GM18858 (cell line): ENCODE results near the gene GTF2H1.

Source experiments
- ATAC-seq: cut with Tn5 transposase; IDR thresholded peaks from one replicate; pipeline ENCODE4 v1.9.1; 2021; ENCODE audit not compliant: unreplicated experiment

The GTF2H1 gene

DNA sequence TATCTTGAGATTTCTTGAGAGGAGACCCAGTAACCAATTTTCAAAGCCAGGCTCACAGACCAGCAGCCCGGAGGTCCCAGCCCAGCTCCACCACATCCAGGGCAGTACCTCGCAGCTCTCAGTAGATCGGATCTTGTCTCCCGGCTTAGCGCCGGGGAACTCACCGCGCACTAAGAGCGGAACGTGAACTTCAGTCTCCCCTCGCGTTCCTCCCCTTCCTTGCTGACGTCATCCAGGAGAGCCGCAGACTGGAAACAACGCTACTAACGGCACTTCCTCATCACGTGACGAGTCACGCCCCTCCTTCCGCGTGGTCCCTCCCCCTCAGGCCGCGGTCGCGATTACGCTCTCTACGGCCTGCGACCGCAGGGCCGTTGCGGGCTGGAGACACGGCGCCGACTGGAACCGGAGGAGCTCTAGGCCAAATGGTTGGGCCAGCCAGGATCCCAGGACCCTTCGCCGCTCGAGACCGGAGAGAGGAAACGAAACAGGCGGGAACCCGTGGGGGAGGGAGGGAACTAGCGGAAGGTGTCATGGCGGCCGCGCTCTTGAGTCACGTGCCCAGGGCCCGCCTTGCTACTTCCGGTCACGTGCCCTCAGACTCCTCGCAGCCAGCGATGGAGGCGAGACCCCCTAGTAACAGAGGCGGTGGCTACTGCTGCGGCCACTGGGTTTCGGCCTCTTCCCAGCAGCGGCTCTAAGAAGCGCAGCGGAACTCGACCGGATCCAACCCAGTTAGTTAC is at the start of gene GTF2H1, which contains the start of gene HPS5:
Gene GTF2H1 (plus strand): TSS at position 599 of the 743 bp plus-strand sequence. CDS start 10,508 bp downstream, outside the sequence.
Gene HPS5 (minus strand): TSS at position 172 of the 743 bp plus-strand sequence. CDS start 4,282 bp downstream, outside the sequence.
- peak; percentile 76 for ATAC-seq

DNA sequence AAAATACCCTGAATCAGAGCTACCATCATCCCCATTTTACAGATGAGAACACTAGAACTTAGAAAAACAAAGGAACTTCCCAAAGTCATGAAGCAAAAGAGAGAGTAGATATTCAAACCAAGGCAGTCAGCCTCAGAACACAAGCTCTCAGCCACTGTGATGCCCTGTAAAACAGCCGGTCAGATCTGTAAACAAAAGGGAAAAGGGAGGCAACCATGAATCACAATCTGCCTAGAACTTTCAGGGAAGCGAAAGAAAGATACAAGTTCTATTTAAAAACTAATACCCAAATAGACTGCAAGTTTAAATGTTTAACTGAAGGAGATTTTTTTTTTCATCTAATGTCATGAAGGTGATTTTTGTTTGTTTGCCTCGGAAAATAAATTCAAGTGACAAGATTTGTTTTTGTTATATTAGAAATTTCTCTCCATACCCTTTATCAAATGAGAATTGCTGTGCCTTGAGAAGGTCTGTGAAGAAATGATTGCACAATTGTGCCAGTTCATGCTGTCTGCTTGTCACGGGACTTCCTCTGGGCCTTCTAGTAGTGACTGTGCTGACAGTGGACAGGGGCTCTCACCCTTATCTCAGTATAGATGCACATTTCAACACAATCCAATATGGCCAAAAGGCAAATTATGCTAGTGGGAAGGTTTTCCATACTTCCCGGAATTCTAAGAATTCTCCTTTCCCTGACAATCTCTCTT is 44.6 kb upstream of the GTF2H1 start:
- ATAC-seq: no peak

DNA sequence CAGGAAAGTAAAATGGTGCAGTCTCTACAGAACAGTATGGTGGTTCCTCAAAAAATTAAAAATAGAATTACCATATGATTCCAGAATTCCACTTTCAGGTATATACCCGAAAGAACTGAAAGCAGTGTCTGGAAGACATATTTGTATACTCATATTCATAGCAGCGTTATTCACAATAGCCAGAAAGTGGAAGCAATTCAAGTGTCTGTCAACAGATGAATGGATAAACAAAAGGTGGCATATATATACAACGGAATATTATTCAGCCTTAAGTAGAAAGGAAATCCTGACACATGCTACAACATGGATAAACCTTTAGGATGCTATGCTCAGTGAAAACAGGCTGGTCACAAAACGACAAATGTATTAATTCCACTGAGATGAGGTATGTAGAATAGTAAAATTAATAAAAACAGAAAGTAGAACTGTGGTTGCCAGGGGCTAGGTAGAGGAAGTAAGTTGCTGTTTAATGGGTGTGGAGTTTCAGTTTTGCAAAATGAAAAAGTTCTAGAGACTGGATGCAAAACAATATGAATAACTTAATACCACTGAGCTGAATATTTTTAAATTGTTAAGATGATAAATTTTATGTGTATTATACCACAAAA is 41.8 kb upstream of the GTF2H1 start:
- peak; percentile 90 for ATAC-seq

DNA sequence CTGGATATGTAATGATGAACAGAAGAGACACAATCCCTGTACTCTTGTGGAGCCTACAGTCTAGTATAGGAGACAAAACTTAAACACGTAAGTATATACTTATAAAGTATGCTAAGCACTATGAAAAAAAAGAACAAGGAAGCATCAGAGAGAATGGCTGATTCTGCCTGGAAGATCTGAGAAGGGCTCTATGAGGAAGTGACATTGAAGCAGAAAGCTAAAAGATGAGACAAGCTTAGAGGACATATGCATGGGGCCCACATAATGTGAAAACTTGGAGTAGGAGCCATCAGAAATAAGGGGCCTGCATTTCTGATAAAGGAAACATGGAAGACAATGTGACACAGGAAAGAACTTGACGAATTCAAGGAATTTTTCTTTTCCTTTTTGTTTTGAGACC is 39.7 kb upstream of the GTF2H1 start:
- no peak for ATAC-seq

DNA sequence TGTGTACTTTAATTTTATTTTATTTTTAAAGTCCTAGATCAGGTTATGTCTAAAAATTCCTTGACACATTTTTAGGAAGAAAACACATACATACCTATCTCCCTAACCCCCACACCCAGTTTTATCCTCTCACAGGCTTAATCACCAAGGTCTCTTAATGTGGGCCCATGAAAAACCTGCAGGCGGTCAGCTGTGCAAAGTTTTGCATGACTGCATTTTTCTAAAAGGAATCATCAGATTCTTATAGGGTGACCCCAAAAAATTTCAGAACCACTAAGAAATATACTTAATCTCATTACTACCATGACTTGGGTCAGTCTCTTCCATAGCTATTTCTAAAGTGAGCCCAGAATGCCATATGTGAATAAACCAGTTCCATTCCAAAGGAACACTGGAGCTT is 36.5 kb upstream of the GTF2H1 start:
- ATAC-seq: no peak

DNA sequence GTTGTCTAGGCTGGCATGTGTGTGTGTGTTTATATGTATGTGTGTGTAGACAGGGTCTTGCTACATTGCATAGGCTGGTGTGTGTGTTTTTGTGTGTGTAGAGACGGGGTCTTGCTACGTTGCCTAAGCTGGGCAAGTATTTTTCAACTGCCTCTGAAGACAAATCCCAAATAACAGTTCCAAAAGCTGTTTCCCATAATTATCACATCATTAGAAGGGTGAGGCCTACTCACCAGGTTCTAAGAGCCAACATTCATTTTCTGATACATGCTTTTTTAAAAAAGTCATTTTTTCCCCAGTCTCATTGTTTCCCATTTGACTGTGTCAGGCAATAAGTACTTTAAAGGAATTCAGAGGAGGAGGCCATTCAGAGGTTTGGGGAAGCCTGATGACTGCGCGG is 33.5 kb upstream of the GTF2H1 start:
- no peak for ATAC-seq

DNA sequence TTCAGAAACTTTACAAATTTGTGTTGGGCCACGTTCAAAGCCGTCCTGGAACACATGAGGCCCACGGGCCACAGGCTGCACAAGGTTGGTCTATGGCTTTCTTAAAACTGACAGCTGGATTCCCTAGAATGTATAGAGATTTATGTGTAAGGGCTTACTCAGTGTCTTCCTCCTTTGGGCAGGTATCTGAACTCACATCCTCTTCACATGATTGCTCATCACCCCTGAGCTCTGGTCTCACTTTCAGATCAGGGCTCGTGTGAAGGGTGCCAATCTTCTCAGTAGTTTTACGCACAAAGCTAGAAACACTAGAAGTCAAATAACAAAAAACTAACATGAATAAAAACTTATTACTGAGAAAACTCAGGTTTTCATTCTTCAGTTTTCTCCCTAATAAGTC is 27.5 kb upstream of the GTF2H1 start:
- peak; percentile 86 for ATAC-seq

DNA sequence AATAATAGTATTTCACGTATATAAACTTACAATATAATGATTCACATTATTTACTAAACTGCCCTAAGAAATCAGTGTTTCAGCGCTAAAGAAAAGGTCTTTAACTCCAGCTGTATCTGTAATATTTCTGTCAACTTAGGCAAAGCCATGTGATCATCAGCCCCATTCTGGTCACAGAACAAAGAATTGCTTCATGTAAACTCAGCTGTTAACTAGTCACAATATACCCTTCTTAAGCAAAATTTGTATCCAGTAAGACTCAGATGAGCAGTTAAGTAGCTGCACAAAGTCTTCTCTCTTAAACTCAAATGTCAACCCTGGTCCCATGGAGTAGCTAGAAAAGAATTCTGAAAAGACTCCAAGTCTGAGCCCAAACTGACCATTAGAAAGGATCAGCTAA is 27.1 kb upstream of the GTF2H1 start:
- ATAC-seq: no peak

DNA sequence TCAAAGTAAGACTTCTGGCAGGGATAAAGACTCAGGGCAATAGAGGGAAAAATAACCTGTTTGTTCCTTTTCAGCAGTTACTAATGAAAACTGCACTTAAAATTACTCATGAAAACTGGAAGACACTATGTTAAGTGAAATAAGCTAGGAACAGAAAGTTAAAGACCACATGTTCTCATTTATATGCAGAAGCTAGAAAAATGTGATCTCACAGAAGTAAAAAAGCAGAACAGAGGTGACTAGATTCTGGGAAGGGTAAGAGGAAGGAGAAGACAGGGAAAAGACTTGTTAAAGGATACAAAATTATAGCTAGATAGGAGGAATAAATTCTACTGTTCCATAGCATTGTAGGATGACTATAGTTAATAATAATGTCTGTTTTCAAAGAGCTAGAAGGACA is 22.6 kb upstream of the GTF2H1 start:
- ATAC-seq: no peak

DNA sequence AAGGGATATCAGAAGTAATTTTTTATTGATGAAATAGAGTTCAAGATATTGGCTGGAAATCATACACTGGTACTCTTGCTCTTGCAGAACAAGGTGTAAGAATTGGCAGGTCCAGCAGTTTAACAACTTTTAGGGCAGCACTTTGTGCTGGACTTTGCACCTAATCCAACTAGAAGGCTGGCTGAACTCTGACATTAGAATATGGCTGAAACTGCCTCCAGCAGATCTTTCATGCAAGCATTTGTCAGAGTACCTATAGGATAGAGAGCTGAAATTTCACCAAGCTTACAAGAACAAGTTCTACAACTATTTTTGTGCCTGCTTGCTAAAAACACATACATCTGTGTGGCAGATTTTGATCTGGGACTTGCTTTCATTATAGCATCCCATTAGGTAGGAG is 17.6 kb upstream of the GTF2H1 start:
- ATAC-seq: no peak

DNA sequence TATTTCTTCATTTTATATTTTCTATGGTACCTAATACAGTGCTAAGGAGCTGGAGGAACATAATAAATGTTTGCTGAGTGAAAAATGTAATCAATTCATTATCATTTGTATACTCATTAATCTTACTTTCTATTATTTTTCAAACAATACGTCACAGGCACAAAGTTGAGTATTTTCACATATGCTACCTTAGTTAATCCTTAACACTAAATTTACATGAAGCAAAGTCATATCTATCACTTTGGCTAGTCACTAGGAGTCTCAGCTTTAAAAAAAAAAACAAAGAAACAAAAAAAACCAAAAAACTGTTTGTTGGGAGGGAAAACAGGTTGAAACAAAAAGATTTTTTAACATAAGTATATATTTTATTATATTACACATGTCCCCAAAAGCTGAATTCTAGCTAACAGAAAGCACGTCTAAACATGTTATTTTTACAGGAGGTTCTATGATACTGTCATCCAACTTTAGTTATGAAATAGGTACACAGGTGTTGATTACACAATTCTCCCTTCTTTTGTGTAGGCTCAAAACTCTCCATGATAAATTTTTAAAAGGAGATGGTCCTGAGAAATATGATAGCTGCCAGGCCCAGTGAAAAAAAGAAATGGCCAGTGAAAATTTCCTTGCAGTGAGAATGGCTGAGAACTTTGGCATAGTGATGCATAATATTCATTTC is 14.8 kb upstream of the GTF2H1 start:
- ATAC-seq: no peak

DNA sequence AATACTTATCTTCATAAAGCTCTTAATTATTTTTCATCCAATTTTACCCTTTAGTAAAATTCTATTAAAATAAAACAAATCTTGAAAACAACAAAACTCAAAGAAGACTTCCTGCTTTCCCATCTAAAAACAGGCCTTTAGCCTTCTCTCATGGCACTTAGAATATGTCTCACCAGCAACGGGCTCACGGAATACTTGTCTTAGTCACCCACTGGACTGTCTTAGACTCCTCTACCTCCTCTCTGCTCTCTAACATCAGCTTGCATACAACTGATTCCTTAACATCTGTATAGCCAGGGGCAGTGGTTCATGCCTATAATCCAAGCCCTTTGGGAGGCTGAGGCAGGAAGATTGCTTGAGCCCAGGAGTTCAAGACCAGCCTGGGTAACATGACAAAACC is 14.1 kb upstream of the GTF2H1 start:
- no peak for ATAC-seq

DNA sequence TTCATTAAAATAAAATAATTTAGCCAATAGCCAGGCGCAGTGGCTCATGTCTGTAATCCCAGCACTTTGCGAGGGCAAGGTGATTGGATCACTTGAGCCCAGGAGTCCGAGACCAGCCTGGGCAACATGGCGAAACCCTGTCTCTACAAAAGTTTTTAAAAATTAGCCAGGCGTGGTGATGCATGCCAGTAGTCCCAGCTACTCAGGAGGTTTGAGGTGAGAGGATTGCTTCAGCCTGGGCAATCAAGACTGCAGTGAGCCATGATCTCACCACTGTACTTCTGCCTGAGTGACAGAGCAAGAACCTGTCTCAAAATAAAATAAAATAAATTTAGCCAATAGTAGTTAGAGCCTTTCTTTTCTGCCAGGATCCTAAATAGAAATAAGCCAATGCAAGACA is 12.7 kb upstream of the GTF2H1 start:
- no peak for ATAC-seq

DNA sequence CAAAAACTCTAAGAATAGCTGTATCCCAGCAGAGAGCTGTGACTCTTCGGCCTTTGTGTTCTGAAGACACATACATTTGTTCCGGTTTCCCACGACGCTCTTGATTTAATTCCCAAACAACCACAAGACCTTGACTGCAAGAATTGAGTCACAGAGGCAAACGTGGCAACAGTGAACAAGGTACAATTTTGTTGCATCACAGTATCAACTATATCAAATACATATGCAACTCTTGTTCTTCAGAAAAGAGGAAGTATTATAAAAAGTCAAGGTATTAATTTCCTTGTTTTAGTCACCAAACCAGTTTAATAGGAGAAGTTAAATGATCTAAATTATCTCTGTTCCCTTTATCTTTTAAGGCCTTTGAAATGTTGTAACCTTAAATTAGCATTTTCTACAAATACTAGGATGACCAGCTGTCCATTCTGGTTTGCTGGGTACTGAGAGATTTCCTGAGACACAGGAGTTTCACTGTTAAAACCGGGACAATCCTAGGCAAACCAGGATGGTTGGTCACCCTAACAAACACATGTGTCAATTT is 11.5 kb upstream of the GTF2H1 start:
- ATAC-seq: peak; percentile 52

DNA sequence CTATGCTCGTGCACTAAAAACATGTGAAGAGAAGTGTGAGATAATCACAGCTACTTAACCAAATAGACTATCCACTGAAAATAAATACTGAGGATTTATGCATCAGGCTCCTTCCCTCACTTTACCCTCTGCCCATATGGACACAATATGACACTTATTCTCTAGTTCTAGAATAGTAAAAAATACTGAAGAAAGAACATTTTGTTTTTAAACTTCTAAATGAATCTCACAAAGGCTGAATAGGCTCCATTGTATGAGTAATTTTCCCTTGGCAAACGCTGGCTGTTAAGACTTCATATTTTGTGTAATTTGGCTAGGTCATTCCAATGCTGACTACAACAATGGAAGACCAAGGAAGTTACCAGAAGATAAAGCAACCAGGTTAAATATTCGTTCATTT is 10.4 kb upstream of the GTF2H1 start:
- no peak for ATAC-seq

DNA sequence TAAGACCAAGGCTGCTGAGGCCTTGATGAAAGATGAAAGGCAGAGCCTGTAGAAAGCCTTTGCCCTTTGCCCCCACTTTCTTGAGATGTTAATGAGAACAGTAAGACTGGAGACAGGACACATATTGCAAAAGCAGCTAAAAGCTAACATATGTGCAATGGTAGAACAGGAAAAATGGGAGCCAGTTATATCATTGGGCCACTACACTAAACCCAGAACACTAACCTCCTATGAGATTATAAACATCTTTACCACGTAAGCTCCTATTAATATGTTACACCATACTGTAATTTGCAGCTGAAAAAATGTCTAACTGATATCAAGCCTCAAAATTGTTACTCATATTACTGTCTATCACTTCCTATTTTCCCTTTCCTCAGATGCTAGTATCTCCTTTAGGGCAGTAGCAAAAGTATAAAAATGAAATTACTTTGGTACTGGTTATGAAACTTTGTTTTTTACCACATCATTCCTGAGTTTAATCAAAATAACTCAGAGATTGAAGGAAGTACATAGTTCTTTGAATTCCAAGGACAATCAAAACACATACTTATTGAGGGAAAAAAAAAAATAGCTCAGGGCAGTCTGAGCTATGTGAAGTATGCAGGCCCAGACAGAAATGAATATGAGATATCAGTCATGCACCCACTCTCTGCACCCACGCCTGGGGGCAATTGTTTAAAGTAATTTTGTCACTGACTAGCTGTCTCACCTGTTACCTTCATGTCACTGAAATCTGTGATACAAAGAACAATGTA is 9.5 kb upstream of the GTF2H1 start:
- ATAC-seq: no peak

DNA sequence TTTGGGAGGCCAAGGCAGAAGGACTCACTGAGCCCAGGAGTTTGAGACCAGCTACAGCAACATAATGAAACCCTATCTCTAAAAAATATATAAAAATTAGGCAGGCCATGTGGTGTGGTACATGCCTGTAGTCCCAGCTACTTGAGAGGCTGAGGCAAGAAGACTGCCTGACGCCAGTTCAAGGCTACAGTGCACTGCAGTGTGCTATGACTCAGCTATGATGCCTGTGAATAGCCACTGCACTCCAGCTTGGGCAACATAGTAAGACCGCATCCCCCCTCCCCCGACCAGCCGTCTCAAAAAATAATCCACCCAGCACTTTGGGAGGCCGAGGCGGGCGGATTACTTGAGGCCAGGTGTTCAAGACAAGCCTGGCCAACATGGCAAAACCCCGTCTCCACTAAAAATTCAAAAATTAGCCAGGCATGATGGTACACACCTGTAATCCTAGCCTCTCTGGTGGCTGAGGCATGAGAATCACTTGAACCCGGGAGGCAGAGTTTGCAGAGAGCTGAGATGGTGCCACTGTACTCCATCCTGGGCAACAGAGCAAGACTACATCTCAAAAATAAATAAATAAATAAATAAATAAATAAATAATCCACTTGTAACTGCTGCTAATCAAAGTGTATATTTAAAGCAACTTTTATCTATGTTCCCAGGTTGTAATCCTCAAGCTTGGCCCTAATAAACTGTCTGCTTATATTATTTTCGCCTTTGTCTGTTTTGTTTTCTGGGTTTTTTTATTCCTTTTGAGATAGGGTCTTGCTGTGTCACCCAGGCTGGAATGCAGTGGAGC is 8.2 kb upstream of the GTF2H1 start:
- no peak for ATAC-seq

DNA sequence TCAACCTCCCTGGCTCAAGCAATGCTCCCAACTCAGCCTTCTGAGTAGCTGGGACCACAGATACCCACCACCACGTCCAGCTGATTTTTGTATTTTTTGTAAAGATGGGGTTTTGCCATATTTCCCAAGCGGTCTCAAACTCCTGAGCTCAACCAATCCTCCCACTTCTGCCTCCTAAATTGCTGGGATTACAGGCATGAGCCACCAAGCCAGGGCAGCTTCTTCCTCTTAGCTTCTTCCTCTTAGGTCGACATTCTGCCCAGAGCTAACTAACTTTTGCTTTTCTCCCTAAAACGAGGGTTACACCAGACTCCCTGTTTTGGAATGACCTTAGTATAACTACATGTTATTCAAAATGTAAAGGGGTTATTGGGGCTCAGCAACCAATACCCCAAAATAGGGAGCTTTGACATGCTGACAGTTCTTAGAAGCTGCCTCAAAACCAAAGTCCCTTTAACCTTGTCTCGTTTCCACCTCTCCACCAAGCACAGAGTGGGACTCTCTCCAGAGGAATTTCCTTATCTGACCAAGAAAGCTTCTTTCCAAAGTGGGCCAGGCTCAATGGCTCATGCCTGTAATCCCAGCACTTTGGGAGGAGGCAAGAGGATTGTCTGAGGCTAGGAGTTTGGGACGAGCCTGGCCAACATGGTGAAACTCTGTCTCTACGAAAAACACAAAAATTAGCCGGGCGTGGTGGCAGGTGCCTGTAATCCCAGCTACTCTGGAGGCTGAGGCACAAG is 7.4 kb upstream of the GTF2H1 start:
- no peak for ATAC-seq

DNA sequence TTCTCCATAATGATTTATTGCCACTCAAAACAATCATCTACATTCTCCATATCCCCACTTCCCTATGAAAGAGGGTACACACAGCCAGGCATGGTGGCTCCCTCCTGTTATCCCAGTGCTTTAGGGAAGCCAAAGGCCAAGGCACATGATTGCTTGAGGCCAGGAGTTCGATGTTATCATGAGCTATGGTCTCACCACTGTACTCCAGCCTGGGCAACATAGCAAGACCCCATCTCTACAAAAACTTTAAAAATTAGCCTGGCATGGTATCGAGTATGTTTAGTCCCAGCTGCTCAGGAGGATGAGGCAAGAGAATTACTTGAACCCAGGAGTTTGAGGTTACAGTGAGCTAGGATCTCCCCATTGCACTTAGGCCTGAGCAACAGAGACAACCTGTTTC is 6.5 kb upstream of the GTF2H1 start:
- no peak for ATAC-seq
